ENCODE results near the gene KCNAB1. TPM values are rescaled to one million over a fixed set of nuclear protein-coding genes. Genes with fewer than 3 reads are reported as not detected.

The KCNAB1 gene
- total RNA-seq, 1 donor from 2014 or later = 16.5 TPM

DNA sequence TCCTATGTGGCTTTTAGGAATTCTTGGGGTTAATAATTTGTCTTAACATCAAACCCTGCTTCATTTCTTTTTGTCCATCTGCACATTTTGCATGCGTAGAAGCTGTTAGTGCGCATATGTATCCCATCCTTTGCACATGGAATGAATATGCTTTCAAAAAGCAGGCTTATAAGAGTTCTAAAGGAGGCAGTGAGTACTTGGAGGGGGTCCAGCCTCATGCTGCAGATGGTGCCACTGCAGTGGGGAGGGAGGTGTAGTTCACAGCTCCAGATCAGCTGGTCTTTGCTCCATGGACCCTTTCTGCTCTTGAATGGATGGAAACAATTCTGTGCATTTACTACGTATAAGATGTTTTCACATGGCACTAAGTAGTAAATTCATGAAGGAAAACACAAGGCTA lies 455.3 kb downstream of the KCNAB1 start:
- no peak overlapping the region for H3K27ac Mint-ChIP-seq (ENCODE audit: unreplicated experiment)
- TF ChIP-seq, protein P1, sequence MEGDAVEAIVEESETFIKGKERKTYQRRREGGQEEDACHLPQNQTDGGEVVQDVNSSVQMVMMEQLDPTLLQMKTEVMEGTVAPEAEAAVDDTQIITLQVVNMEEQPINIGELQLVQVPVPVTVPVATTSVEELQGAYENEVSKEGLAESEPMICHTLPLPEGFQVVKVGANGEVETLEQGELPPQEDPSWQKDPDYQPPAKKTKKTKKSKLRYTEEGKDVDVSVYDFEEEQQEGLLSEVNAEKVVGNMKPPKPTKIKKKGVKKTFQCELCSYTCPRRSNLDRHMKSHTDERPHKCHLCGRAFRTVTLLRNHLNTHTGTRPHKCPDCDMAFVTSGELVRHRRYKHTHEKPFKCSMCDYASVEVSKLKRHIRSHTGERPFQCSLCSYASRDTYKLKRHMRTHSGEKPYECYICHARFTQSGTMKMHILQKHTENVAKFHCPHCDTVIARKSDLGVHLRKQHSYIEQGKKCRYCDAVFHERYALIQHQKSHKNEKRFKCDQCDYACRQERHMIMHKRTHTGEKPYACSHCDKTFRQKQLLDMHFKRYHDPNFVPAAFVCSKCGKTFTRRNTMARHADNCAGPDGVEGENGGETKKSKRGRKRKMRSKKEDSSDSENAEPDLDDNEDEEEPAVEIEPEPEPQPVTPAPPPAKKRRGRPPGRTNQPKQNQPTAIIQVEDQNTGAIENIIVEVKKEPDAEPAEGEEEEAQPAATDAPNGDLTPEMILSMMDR (IDR thresholded peaks at IDR 0.05; ENCODE audit: partially characterized antibody, unreplicated experiment) = no peak
- no peak overlapping the region for H3K4me3 Mint-ChIP-seq (ENCODE audit: unreplicated experiment)

DNA sequence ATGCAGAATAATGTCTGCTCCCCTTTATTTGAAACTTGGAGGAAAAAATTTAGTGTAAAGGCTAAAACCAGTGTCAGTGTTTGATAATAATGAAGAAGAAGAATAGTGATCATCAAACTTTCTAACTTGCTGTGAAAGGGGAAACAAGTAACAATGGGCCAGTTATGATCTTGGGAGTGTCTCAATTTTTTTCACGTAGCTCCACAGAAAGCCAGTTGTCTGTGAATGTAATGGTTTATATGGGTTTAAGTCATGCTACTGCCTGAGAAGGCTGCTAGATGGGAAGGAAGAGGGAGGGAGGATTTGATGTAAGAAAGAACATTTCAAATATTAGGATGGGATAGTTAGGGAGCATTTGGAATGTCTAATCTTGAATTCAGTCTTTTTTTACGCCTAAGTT lies 455.7 kb downstream of the KCNAB1 start:
- no peaks in the 10 kb centered on the region for H3K4me1 Mint-ChIP-seq (ENCODE audit: low read depth, unreplicated experiment)
- no peak overlapping the region for H3K4me3 Mint-ChIP-seq (ENCODE audit: unreplicated experiment)

More for the DNA sequence above, 455.3 kb downstream of the KCNAB1 start:
- Mint-ChIP-seq H3K27me3 (ENCODE audit: unreplicated experiment) (no peaks in the 10 kb centered on the region), H3K9me3 (ENCODE audit: unreplicated experiment) (no peaks in the 10 kb centered on the region), H3K4me1 (ENCODE audit: low read depth, unreplicated experiment) (no peaks in the 10 kb centered on the region), H3K36me3 (ENCODE audit: unreplicated experiment) (no peaks in the 10 kb centered on the region)
- no peak for DNase-seq

DNA sequence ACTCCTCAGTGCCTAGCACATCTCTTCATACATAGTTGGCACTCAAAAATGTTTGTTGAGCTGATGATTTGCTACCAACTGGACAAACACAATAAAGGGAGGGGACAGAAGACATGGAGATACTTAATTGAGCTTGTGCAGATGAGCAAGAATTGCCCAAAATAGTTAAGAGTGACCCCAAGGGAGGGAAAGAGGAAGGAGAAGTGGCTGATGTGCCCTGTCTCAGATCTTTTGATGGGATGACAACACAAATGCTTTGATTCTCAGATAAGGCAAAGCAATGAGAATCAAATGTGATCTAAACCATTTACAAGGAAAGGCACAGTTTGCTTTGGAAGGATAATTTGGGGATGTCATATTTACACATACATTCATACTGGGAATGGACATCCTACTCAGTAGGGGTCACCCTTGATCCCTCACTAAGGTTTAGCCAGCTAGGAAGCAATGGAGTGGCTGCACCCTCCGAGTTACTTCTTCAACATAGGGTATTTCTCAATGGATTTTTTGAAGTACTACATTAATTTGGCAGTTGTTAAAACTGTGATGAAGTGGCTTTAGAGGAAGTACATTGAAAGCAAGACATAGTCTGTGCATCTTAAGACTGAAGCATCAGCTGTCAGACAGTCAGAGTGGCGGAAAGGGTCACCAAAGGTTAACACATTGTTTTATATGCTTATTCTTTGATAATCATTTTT lies 456.4 kb downstream of the KCNAB1 start:
- Mint-ChIP-seq H3K36me3 (ENCODE audit: unreplicated experiment) (no peaks in the 10 kb centered on the region), H3K4me1 (ENCODE audit: low read depth, unreplicated experiment) (no peaks in the 10 kb centered on the region), H3K27me3 (ENCODE audit: unreplicated experiment) (no peaks in the 10 kb centered on the region), H3K4me3 (ENCODE audit: unreplicated experiment) (no peak overlapping the region), H3K27ac (ENCODE audit: unreplicated experiment) (no peak overlapping the region), H3K9me3 (ENCODE audit: unreplicated experiment) (no peaks in the 10 kb centered on the region)
- no peak for DNase-seq
- TF ChIP-seq, protein P1 (IDR thresholded peaks at IDR 0.05; ENCODE audit: partially characterized antibody, unreplicated experiment) = no peak

More for the DNA sequence above, 455.7 kb downstream of the KCNAB1 start:
- Mint-ChIP-seq H3K27me3 (ENCODE audit: unreplicated experiment) (no peaks in the 10 kb centered on the region), H3K9me3 (ENCODE audit: unreplicated experiment) (no peaks in the 10 kb centered on the region), H3K27ac (ENCODE audit: unreplicated experiment) (no peak overlapping the region), H3K36me3 (ENCODE audit: unreplicated experiment) (no peaks in the 10 kb centered on the region)
- TF ChIP-seq, protein P1 (IDR thresholded peaks at IDR 0.05; ENCODE audit: partially characterized antibody, unreplicated experiment) = no peak
- DNase-seq = no peak

DNA sequence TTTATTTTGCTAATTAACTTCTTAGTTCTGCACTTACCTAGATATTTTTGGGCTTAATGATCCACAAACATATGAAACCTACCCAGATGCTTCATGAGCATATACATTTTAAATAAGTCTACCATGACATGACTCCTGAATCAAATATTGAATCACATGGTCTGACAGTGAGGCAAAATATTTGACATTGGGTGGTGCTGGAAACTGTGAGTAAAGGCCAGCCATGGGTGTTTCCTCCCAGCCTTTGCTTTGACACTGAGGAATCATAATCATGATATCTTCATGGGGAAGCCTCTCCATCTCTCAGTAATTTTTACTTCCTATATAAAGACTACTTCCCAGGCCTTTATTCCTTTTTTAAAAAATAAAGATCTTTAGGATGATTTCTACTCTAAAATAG lies 457.4 kb downstream of the KCNAB1 start:
- Mint-ChIP-seq H3K27ac (ENCODE audit: unreplicated experiment) (no peak overlapping the region), H3K27me3 (ENCODE audit: unreplicated experiment) (no peaks in the 10 kb centered on the region), H3K4me1 (ENCODE audit: low read depth, unreplicated experiment) (no peaks in the 10 kb centered on the region), H3K4me3 (ENCODE audit: unreplicated experiment) (no peak overlapping the region), H3K36me3 (ENCODE audit: unreplicated experiment) (no peaks in the 10 kb centered on the region), H3K9me3 (ENCODE audit: unreplicated experiment) (no peaks in the 10 kb centered on the region)
- DNase-seq = no peak
- TF ChIP-seq, protein P1 (IDR thresholded peaks at IDR 0.05; ENCODE audit: partially characterized antibody, unreplicated experiment) = no peak

GRCh38 chr3:156579427-156579851 lies 459.1 kb downstream of the KCNAB1 start:
- TF ChIP-seq, protein P1 (IDR thresholded peaks at IDR 0.05; ENCODE audit: partially characterized antibody, unreplicated experiment) = no peak
- Mint-ChIP-seq H3K4me3 (ENCODE audit: unreplicated experiment) (no peak overlapping the region), H3K9me3 (ENCODE audit: unreplicated experiment) (no peaks in the 10 kb centered on the region), H3K36me3 (ENCODE audit: unreplicated experiment) (no peaks in the 10 kb centered on the region), H3K27me3 (ENCODE audit: unreplicated experiment) (no peaks in the 10 kb centered on the region), H3K4me1 (ENCODE audit: low read depth, unreplicated experiment) (no peaks in the 10 kb centered on the region), H3K27ac (ENCODE audit: unreplicated experiment) (no peak overlapping the region)
- DNase-seq = no peak
